ENCODE results near the gene CDR2.

- TF ChIP-seq, protein P1, sequence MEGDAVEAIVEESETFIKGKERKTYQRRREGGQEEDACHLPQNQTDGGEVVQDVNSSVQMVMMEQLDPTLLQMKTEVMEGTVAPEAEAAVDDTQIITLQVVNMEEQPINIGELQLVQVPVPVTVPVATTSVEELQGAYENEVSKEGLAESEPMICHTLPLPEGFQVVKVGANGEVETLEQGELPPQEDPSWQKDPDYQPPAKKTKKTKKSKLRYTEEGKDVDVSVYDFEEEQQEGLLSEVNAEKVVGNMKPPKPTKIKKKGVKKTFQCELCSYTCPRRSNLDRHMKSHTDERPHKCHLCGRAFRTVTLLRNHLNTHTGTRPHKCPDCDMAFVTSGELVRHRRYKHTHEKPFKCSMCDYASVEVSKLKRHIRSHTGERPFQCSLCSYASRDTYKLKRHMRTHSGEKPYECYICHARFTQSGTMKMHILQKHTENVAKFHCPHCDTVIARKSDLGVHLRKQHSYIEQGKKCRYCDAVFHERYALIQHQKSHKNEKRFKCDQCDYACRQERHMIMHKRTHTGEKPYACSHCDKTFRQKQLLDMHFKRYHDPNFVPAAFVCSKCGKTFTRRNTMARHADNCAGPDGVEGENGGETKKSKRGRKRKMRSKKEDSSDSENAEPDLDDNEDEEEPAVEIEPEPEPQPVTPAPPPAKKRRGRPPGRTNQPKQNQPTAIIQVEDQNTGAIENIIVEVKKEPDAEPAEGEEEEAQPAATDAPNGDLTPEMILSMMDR (IDR thresholded peaks at IDR 0.05): no peak
- TF ChIP-seq EZH2 (IDR thresholded peaks at IDR 0.05): no peak
Observed at GRCh38 chr16:22358000-22358399, 16.4 kb downstream of the CDR2 start.

All from neural progenitor cell (in vitro differentiated cells).